Smooth muscle cell (in vitro differentiated cells): ENCODE data around the gene HOXA13. TPM values are rescaled to one million over a fixed set of nuclear protein-coding genes. Genes with fewer than 3 reads are reported as not detected.

ENCODE experiments used
- DNase-seq: peaks from one replicate; lab custom pipeline; 2025; ENCODE audit not compliant: unreplicated experiment; lab: John Stamatoyannopoulos, UW
- H2AFZ ChIP-seq: fragments of 200-600 bp; sonication (generic); 2 replicates; pipeline ENCODE4 v1.6.0; 2016; ENCODE audit warnings: antibody characterized with exemption, low read depth, mild to moderate bottlenecking
- H3F3A ChIP-seq: fragments of 200-600 bp; sonication (generic); 2 replicates; pipeline ENCODE4 v1.6.0; 2017; ENCODE audit warnings: antibody characterized with exemption, low read depth
- H3K27ac ChIP-seq: fragments of 200-600 bp; sonication (generic); 2 replicates; pipeline ENCODE4 v1.5.1; 2016; ENCODE audit warnings: low read depth, mild to moderate bottlenecking
- H3K27me3 ChIP-seq: fragments of 200-600 bp; sonication (generic); 2 replicates; pipeline ENCODE4 v1.6.1; 2016; ENCODE audit warnings: low read depth, mild to moderate bottlenecking
- H3K36me3 ChIP-seq: fragments of 200-600 bp; sonication (generic); 2 replicates; pipeline ENCODE4 v1.5.1; 2016; ENCODE audit warnings: low read depth
- H3K4me1 ChIP-seq: fragments of 200-600 bp; sonication (generic); 2 replicates; pipeline ENCODE4 v1.5.1; 2016; ENCODE audit warnings: low read depth
- H3K4me2 ChIP-seq: fragments of 200-600 bp; sonication (generic); 2 replicates; pipeline ENCODE4 v1.6.0; 2016; ENCODE audit warnings: mild to moderate bottlenecking
- H3K4me3 ChIP-seq: fragments of 200-600 bp; sonication (generic); 2 replicates; pipeline ENCODE4 v1.5.1; 2016; ENCODE audit warnings: mild to moderate bottlenecking
- H3K79me2 ChIP-seq: fragments of 200-600 bp; sonication (generic); 2 replicates; pipeline ENCODE4 v1.6.0; 2016; ENCODE audit warnings: low read depth, mild to moderate bottlenecking
- H3K9ac ChIP-seq: fragments of 200-600 bp; sonication (generic); 2 replicates; pipeline ENCODE4 v1.6.0; 2016; ENCODE audit warnings: low read depth
- H3K9me3 ChIP-seq: fragments of 200-600 bp; sonication (generic); replicated peaks from 2 replicates; pipeline ENCODE4 v1.5.1; 2016; ENCODE audit warnings: low read depth
- H4K20me1 ChIP-seq: fragments of 200-600 bp; sonication (generic); 2 replicates; pipeline ENCODE4 v1.6.0; 2016; ENCODE audit warnings: low read depth
- CTCF ChIP-seq: fragments of 200-600 bp; sonication (generic); IDR thresholded peaks from 2 replicates; pipeline ENCODE4 v1.5.1; 2017; ENCODE audit warnings: borderline replicate concordance, mild to moderate bottlenecking, antibody characterized with exemption; ENCODE audit not compliant: insufficient read depth, poor library complexity, severe bottlenecking
- WGBS: methylation state at CpG from one replicate; pipeline ENCODE4 v1.1.7; 2016; ENCODE audit warnings: low lambda C conversion rate; 5-methylcytosine and 5-hydroxymethylcytosine counted together
- polyA plus RNA-seq: library from polyadenylated mRNA; unstranded; fragments of >200 nt; fragmentation: Nextera tagmentation; extraction: Ambion mirVana; gene quantifications from 2 replicates; pipeline ENCODE4 v1.2.1, GENCODE V29; 2016
- total RNA-seq: library from RNA; depleted of rRNA; stranded (reverse); fragments of >200 nt; gene quantifications from 2 replicates; pipeline ENCODE4 v1.2.3, GENCODE V29; 2014

HOXA13 gene
- total and polyA plus RNA-seq, 2 experiments from 2014 or later = 10.0 to 14.2 TPM

DNA sequence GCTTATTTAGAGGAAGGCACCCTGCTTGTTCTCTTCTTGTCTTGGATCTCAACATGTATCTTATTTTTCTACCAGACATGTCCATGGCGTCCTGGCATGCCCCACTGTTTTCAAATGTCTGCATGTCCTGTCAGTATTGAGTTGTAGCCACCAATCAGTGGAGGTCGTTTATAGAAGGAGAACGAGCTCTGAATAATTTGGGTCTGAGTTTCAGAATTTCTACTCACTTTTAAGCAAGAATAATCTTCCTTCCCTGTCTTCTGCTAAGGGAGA, 2.9 kb upstream of the HOXA13 start:
- Histone ChIP-seq H3K9me3 (no peaks in the 10 kb centered on the region), H3F3A (peaks cover 8% of the 10 kb centered on the region), H3K4me3 (peak overlapping the region; percentile 56), H2AFZ (peak overlapping the region; percentile 39), H3K27ac (no peak overlapping the region), H3K79me2 (peaks cover 82% of the 10 kb centered on the region), H4K20me1 (peaks cover 15% of the 10 kb centered on the region), H3K9ac (no peak overlapping the region), H3K4me2 (peak overlapping the region; percentile 86), H3K27me3 (peaks cover 33% of the 10 kb centered on the region), H3K36me3 (no peaks in the 10 kb centered on the region), H3K4me1 (peaks cover 4% of the 10 kb centered on the region)
- TF ChIP-seq CTCF = no peak
- no peak for DNase-seq
- 23% methylated on average over 3 of the region's 3 CpGs for WGBS

GRCh38 chr7:27202018-27202861, 2.3 kb upstream of the HOXA13 start:
- TF ChIP-seq CTCF = no peak
- peaks cover 31% of the 10 kb centered on the region for H3K27me3 ChIP-seq
- no peaks in the 10 kb centered on the region for H3K9me3 ChIP-seq
- peaks cover 21% of the 10 kb centered on the region for H4K20me1 ChIP-seq
- peaks cover 13% of the 10 kb centered on the region for H3F3A ChIP-seq
- H3K4me1 ChIP-seq = no peaks in the 10 kb centered on the region
- WGBS = 13% methylated on average over 29 of the region's 30 CpGs
- H3K4me3 ChIP-seq = peak overlapping the region; percentile 56
- DNase-seq = no peak
- no peaks in the 10 kb centered on the region for H3K36me3 ChIP-seq
- peaks cover 86% of the 10 kb centered on the region for H3K79me2 ChIP-seq
- peak overlapping the region; percentile 86 for H3K4me2 ChIP-seq
- H3K9ac ChIP-seq = peak overlapping the region; percentile 19
- peak overlapping the region; percentile 74 for H2AFZ ChIP-seq
- H3K27ac ChIP-seq = peak overlapping the region; percentile 52

GRCh38 chr7:27201580-27202017, 1.7 kb upstream of the HOXA13 start:
- peak overlapping the region; percentile 86 for H3K4me2 ChIP-seq
- WGBS = 11% methylated on average over 4 of the region's 4 CpGs

More at GRCh38 chr7:27201580-27202017, 1.7 kb upstream of the HOXA13 start:
- peaks cover 27% of the 10 kb centered on the region for H4K20me1 ChIP-seq
- no peak for DNase-seq
- no peak for TF ChIP-seq CTCF
- H3K79me2 ChIP-seq = peaks cover 87% of the 10 kb centered on the region
- H3K9ac ChIP-seq = no peak overlapping the region
- H3K27ac ChIP-seq = peak overlapping the region; percentile 52
- H3K4me1 ChIP-seq = no peaks in the 10 kb centered on the region
- peak overlapping the region; percentile 74 for H2AFZ ChIP-seq
- H3K36me3 ChIP-seq = no peaks in the 10 kb centered on the region
- H3F3A ChIP-seq = peaks cover 13% of the 10 kb centered on the region
- H3K27me3 ChIP-seq = peaks cover 25% of the 10 kb centered on the region
- H3K4me3 ChIP-seq = peak overlapping the region; percentile 56
- no peaks in the 10 kb centered on the region for H3K9me3 ChIP-seq
